HK-2 (cell line): ENCODE measurements around the gene PAX7.

Source experiments
- DNase-seq: peaks from one replicate; pipeline ENCODE4 v3.0.0-alpha.2; 2018; ENCODE audit not compliant: unreplicated experiment

Gene PAX7

GRCh38 chr1:18640228-18641004 is 9.8 kb downstream of the PAX7 start:
- no peak for DNase-seq

GRCh38 chr1:18641005-18641941 is 10.6 kb downstream of the PAX7 start:
- no peak for DNase-seq

- no peak for DNase-seq
Measured at GRCh38 chr1:18642278-18643095, 11.8 kb downstream of the PAX7 start.

GRCh38 chr1:18643154-18644012 is 12.7 kb downstream of the PAX7 start:
- DNase-seq = no peak

- no peak for DNase-seq
Measured at GRCh38 chr1:18644013-18644399, 13.4 kb downstream of the PAX7 start.

GRCh38 chr1:18644446-18644845 is 13.8 kb downstream of the PAX7 start:
- no peak for DNase-seq

- no peak for DNase-seq
Measured at GRCh38 chr1:18644973-18645746, 14.5 kb downstream of the PAX7 start.

GRCh38 chr1:18645747-18646090 is 15.1 kb downstream of the PAX7 start:
- DNase-seq = no peak

GRCh38 chr1:18646091-18646785 is 15.6 kb downstream of the PAX7 start:
- DNase-seq = no peak

- DNase-seq = no peak
Measured at GRCh38 chr1:18646786-18647410, 16.3 kb downstream of the PAX7 start.

GRCh38 chr1:18647681-18648214 is 17.1 kb downstream of the PAX7 start:
- no peak for DNase-seq

GRCh38 chr1:18649693-18650370 is 19.2 kb downstream of the PAX7 start:
- no peak for DNase-seq

GRCh38 chr1:18651713-18652112 is 21.1 kb downstream of the PAX7 start:
- no peak for DNase-seq

GRCh38 chr1:18652791-18653190 is 22.1 kb downstream of the PAX7 start:
- no peak for DNase-seq

- no peak for DNase-seq
Measured at GRCh38 chr1:18653367-18653766, 22.7 kb downstream of the PAX7 start.

- no peak for DNase-seq
Measured at GRCh38 chr1:18653916-18654315, 23.3 kb downstream of the PAX7 start.

- DNase-seq = no peak
Measured at GRCh38 chr1:18654599-18654998, 24.0 kb downstream of the PAX7 start.

- no peak for DNase-seq
Measured at GRCh38 chr1:18657506-18658201, 27.0 kb downstream of the PAX7 start.
